ENCODE measurements around the gene KRTAP3-3.

The KRTAP3-3 gene

DNA sequence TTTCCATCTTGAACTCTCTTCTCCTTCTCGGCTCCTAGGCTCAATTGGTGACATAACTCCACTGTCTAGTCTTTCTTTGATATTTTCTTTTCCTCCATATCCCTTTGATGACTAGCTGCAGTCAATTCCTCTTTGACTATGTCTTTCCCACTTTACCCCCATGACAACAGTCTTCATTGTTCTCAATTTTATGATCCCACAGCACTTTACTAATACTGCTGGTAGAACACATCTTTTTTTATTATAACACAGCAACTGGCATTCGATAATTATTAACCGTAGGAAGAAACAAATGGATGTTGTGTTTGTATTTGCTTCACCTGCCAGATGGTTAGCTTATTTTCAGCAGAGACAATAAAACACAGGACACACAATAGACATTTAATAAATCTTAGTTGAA lies 1.3 kb downstream of the KRTAP3-3 start:
- ATAC-seq = no peak
- Mint-ChIP-seq H3K27ac (no peak overlapping the region), H3K9me3 (no peaks in the 10 kb centered on the region), H3K27me3 (peaks cover 33% of the 10 kb centered on the region), H3K36me3 (ENCODE audit: low read depth) (no peaks in the 10 kb centered on the region), H3K4me1 (peaks cover 2% of the 10 kb centered on the region), H3K4me3 (no peak overlapping the region)
- DNase-seq = no peak

DNA sequence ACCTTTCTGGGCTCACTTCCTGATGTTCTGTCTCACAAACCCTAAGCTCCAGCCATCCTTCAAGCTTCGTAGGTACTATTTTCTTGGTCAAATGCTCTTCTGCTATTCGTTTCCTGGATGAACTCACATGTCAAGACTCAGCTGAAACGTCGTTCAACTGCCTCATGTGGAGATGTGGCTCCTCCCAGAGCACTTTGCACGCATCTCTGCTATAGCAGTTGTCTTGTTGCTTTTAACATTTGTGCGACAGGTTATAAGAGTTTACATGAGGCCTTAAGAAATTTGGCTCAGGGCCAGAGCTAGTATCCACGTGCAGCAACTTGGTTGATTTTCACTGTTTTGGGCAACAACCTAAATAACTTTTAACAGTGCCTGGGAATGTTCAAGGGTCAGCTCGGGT lies 7.0 kb downstream of the KRTAP3-3 start:
- peaks cover 8% of the 10 kb centered on the region for H3K27me3 Mint-ChIP-seq
- H3K27ac Mint-ChIP-seq = no peak overlapping the region
- H3K4me3 Mint-ChIP-seq = no peak overlapping the region
- no peaks in the 10 kb centered on the region for H3K36me3 Mint-ChIP-seq (ENCODE audit: low read depth)
- ATAC-seq (no peak), DNase-seq (no peak)
- H3K4me1 Mint-ChIP-seq = peaks cover 4% of the 10 kb centered on the region
- H3K9me3 Mint-ChIP-seq = no peaks in the 10 kb centered on the region

DNA sequence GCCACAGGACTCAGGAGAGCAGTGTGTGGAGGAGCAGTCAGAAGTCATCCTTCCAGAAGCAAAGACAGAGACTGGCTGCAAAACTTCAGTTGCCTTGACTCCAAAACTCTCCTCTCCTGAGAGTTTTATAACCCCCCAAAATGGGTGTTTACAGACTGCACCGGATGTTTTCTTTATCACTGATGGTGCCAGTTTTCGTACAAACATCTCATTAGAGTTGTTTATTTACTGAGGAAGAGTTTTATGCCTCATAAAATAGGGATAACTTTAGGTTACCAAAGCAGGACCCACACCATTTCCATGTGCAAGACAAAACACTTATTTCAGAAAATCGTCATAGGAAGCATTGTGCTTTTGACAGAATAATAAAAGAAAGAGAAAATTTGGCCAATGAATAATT lies 9.7 kb downstream of the KRTAP3-3 start, which contains the start of gene KRT40:
Gene KRT40 (minus strand): TSS at position 101 of the 400 bp plus-strand sequence. CDS start 53 bp downstream, at position 48.
- DNase-seq (no peak), ATAC-seq (no peak)
- H3K36me3 Mint-ChIP-seq (ENCODE audit: low read depth) = no peaks in the 10 kb centered on the region
- H3K4me1 Mint-ChIP-seq = peaks cover 4% of the 10 kb centered on the region
- H3K4me3 Mint-ChIP-seq = no peak within 1 kb of the TSS
- no peaks in the 10 kb centered on the region for H3K9me3 Mint-ChIP-seq
- H3K27me3 Mint-ChIP-seq = peaks cover 11% of the 10 kb centered on the region
- H3K27ac Mint-ChIP-seq = no peak within 1 kb of the TSS

DNA sequence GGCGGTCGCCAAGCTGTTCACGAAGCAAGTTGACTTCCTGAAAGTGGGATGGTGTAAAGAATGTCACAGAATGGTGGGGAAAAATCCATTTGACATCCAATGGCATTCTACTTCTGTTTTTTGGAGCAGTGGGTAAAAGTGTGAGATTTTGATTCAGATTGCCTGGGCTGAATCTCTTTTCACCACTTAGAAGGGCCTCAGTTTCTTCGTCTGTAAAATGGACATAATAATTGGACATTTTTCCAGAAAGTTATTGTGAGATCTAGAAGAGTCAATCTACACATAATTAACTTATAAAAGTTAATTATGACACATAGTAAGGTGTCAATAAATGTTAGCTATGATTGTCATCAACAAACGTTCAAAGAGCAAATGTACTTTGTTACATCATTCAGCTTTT lies 12.8 kb downstream of the KRTAP3-3 start:
- no peaks in the 10 kb centered on the region for H3K4me1 Mint-ChIP-seq
- no peak overlapping the region for H3K4me3 Mint-ChIP-seq
- ATAC-seq = no peak
- H3K9me3 Mint-ChIP-seq = no peaks in the 10 kb centered on the region
- H3K36me3 Mint-ChIP-seq (ENCODE audit: low read depth) = no peaks in the 10 kb centered on the region
- peaks cover 7% of the 10 kb centered on the region for H3K27me3 Mint-ChIP-seq
- H3K27ac Mint-ChIP-seq = no peak overlapping the region
- DNase-seq = no peak

DNA sequence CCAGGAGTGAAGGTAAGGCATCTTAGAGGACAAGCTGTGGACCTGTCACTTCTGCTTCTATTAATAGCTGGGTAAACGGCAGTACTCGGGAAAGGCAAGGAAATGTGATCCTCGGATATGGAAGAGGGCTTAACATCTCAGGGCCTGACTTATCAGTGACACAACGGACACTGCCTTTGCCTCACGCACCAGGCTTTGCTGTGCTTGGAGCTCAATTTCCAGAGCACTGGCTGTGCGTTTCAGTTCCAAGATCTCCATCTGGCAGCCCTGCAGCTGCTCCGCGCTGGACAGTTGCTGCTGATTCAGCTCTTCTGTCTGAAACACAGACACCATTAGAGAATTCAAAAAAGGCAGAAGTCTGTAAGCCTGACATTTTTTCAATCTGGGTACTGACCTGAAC lies 13.4 kb downstream of the KRTAP3-3 start:
- H3K36me3 Mint-ChIP-seq (ENCODE audit: low read depth) = no peaks in the 10 kb centered on the region
- H3K27ac Mint-ChIP-seq = no peak overlapping the region
- DNase-seq (no peak), ATAC-seq (no peak)
- no peaks in the 10 kb centered on the region for H3K9me3 Mint-ChIP-seq
- H3K27me3 Mint-ChIP-seq = peaks cover 8% of the 10 kb centered on the region
- no peaks in the 10 kb centered on the region for H3K4me1 Mint-ChIP-seq
- H3K4me3 Mint-ChIP-seq = no peak overlapping the region

DNA sequence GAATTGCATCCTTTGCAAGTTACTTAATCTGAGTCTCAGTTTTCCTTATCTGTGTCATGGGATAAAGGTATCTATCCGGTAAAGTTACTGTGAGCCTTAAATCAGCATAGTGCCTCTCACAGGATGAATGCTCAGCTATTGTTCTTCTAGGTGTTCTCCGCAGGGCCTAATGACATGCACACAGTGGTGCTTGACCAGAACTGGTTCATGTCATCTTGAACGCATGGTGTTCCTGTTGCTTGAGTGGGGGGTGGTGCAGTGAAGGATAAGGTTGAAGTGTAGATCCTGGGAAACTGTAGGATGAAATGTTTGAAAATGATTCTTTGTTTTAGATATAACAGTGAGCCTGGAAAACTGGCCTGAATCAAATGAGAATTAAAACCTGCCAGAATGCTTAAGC lies 13.8 kb downstream of the KRTAP3-3 start:
- H3K27ac Mint-ChIP-seq = no peak overlapping the region
- no peaks in the 10 kb centered on the region for H3K36me3 Mint-ChIP-seq (ENCODE audit: low read depth)
- DNase-seq = no peak
- peaks cover 12% of the 10 kb centered on the region for H3K27me3 Mint-ChIP-seq
- H3K4me3 Mint-ChIP-seq = no peak overlapping the region
- H3K9me3 Mint-ChIP-seq = no peaks in the 10 kb centered on the region
- H3K4me1 Mint-ChIP-seq = no peaks in the 10 kb centered on the region
- no peak for ATAC-seq

DNA sequence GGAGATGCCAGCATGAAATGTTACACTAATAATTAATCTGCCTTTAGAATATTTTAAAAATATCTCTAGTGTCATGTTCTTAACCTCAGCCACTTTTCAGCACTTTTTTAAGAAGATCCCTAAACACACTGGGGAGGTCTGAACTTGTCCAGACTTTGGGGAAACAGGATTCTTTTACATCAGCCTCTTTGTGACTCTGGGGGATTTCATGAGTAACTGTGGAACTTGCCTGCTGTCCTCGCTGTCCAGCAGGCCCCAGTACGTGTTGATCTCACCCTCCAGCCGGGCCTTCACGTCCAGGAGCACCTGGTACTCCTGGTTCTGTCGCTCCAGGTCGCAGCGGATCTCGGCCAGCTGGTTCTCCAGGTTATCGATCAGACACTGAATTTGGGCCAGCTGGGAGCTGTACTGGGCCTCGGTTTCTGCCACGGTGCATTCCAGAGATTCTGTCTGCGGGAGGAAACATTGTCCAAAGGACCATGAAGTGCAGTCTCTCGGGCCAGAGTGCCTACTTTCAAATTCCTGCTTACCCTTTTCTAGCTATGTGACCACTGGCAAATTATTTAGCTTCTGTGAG lies 15.3 kb downstream of the KRTAP3-3 start:
- Mint-ChIP-seq H3K27me3 (peaks cover 13% of the 10 kb centered on the region), H3K4me1 (no peaks in the 10 kb centered on the region), H3K27ac (no peak overlapping the region), H3K36me3 (ENCODE audit: low read depth) (no peaks in the 10 kb centered on the region), H3K4me3 (no peak overlapping the region), H3K9me3 (no peaks in the 10 kb centered on the region)
- ATAC-seq (no peak), DNase-seq (no peak)

DNA sequence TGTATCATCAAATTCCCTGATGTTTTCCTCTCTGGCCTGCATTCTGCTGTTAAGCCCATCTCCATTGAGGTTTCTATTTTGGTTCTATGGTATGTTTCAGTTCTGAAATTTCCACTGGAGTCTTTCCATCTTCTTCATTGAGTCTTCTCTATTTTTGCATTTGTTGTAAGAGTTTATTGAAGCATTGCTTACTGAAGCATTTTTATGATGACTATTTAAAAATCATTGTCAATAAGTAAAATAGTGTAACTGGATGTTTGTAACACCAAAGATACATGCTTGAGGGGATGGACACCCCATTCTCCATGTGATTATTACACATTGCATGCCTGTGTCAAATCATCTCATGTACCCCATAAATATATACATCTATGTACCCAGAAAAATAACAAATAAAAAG lies 18.4 kb downstream of the KRTAP3-3 start:
- ATAC-seq = no peak
- H3K27me3 Mint-ChIP-seq = peaks cover 11% of the 10 kb centered on the region
- no peak for DNase-seq
- H3K27ac Mint-ChIP-seq = no peak overlapping the region
- H3K36me3 Mint-ChIP-seq (ENCODE audit: low read depth) = no peaks in the 10 kb centered on the region
- no peaks in the 10 kb centered on the region for H3K9me3 Mint-ChIP-seq
- no peaks in the 10 kb centered on the region for H3K4me1 Mint-ChIP-seq
- no peak overlapping the region for H3K4me3 Mint-ChIP-seq

DNA sequence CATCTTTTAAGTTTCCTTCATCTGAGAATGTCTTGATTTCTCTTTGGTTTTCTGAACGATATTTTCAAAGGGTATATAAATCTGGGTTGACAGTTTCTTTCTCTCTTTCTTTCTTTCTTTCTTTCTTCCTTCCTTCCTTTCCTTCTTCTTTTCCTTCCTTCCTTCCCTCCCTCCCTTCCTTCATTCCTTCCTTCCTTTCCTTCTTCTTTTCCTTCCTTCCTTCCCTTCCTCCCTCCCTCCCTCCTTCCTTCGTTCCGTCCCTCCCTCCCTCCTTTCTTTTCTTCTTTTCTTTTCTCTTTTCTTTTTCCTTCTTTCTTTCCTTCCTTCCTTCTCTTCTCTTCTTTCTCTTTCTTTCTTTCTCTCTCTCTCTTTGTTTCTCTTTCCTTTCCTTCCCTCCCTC lies 19.6 kb downstream of the KRTAP3-3 start:
- H3K27ac Mint-ChIP-seq = no peak overlapping the region
- H3K4me3 Mint-ChIP-seq = no peak overlapping the region
- no peak for ATAC-seq
- no peak for DNase-seq
- no peaks in the 10 kb centered on the region for H3K4me1 Mint-ChIP-seq
- H3K36me3 Mint-ChIP-seq (ENCODE audit: low read depth) = no peaks in the 10 kb centered on the region
- H3K9me3 Mint-ChIP-seq = no peaks in the 10 kb centered on the region
- peaks cover 13% of the 10 kb centered on the region for H3K27me3 Mint-ChIP-seq

DNA sequence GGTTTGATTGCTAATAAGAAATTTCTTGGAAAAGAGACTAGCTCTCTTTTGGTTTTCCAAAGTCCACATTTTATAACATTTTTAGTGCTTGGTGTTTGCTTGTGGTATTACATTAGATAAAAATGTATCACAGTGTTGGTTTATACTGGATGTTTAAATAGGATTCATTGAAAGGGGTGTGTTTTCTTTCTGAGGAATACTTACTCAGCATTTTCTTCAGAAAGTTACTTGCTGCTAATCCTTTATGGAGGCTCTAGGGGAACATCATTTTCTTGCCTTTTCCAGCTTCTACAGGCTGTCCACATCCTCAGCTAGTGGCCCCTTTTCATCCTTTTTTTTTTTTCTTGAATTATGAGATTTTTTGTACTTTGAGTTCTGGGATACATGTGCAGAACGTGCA lies 26.4 kb downstream of the KRTAP3-3 start:
- ATAC-seq = no peak
- H3K27me3 Mint-ChIP-seq = peaks cover 4% of the 10 kb centered on the region
- no peaks in the 10 kb centered on the region for H3K4me1 Mint-ChIP-seq
- peaks cover 3% of the 10 kb centered on the region for H3K9me3 Mint-ChIP-seq
- H3K27ac Mint-ChIP-seq = no peak overlapping the region
- no peaks in the 10 kb centered on the region for H3K36me3 Mint-ChIP-seq (ENCODE audit: low read depth)
- no peak for DNase-seq
- no peak overlapping the region for H3K4me3 Mint-ChIP-seq

DNA sequence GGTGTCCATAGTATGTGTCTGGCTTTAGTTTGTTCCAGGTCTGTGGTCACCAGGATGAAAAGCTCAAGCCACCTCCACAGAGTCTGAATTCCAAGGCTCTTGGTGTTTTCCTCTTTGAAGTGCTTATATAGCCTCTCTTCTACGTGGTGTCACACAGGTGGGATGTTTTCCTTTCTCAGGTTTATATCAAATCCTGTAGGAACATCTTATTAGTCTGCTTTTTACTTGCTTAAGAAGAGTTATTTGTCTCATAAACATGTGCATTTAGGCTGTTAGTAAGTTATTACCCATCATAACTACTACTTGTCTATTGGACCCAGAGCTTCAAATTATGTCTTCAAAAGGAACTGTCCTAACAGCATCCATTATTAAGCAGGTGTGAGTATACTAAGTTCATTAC lies 27.1 kb downstream of the KRTAP3-3 start, which contains the start of gene KRT39:
Gene KRT39 (minus strand): TSS at position 101 of the 400 bp plus-strand sequence. CDS start 92 bp downstream, at position 9.
- no peaks in the 10 kb centered on the region for H3K36me3 Mint-ChIP-seq (ENCODE audit: low read depth)
- peaks cover 3% of the 10 kb centered on the region for H3K9me3 Mint-ChIP-seq
- H3K4me1 Mint-ChIP-seq = no peaks in the 10 kb centered on the region
- no peak within 1 kb of the TSS for H3K27ac Mint-ChIP-seq
- no peak within 1 kb of the TSS for H3K4me3 Mint-ChIP-seq
- ATAC-seq = no peak
- no peak for DNase-seq
- peaks cover 4% of the 10 kb centered on the region for H3K27me3 Mint-ChIP-seq

DNA sequence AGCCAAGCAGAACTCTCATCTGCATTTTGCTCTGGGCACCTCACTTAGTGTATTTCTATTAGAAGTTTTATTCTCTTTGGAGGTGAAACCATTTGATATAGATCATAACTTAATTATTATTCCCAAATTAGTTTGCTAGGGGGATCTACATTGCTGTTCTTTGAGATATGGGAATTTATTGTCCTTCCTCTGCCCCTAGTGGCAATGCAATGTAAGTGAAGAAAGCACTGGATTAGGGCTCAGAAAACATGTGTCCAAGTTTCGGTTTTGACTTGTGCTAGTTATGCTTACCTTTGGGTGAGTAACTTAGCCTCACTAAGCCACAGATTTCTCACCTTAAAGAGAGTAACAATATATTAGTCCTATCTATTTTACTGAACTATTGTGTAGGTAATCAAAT lies 30.1 kb downstream of the KRTAP3-3 start:
- Mint-ChIP-seq H3K4me3 (no peak overlapping the region), H3K27ac (no peak overlapping the region), H3K27me3 (no peaks in the 10 kb centered on the region), H3K4me1 (no peaks in the 10 kb centered on the region), H3K36me3 (ENCODE audit: low read depth) (no peaks in the 10 kb centered on the region), H3K9me3 (peaks cover 3% of the 10 kb centered on the region)
- ATAC-seq (no peak), DNase-seq (no peak)

DNA sequence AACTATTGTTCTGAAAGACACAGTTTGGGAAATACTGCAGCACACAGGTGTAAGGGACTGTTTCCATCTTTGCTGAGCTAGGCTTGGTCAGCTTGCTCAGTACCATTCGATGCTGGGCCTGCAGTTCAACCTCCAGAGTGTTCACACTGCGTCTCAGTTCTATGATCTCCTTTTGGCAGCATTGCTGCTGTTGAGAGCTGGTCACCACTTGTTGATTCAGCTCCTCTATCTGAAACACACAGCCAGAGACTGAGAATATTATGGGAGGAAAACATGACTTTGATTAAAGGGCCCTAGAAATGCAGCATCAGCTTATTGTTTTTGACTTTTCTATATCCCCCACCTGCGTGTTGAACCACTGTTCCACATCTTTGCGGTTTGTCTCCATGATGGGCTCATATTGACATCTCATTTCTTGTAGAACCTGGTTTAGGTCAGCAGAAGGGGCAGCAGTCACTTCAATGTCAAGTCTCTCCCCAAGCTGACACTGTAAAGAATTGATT lies 31.9 kb downstream of the KRTAP3-3 start:
- ATAC-seq = no peak

DNA sequence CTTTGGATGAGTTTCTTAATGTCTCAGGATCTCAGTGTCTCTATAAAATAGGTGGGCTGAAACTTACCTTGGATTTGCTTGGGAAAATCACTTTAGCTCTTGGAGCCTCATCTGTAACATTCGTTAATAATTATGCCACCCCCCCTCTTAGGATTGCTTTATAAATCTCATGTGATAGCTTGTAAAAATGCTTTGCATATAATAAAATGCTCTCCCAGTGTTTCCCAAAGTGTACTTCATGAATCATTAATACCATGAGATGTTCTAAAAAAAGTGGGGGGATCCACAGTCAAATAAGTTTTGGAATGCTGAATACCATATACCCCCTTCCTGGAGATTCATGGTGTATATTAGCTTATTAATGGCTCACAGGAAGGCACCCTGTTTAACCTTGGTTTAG lies 32.4 kb downstream of the KRTAP3-3 start:
- Mint-ChIP-seq H3K9me3 (peaks cover 3% of the 10 kb centered on the region), H3K4me1 (no peaks in the 10 kb centered on the region), H3K36me3 (ENCODE audit: low read depth) (no peaks in the 10 kb centered on the region), H3K27me3 (no peaks in the 10 kb centered on the region), H3K27ac (no peak overlapping the region), H3K4me3 (no peak overlapping the region)
- ATAC-seq = no peak
- no peak for DNase-seq

More for the DNA sequence above, 31.9 kb downstream of the KRTAP3-3 start:
- DNase-seq = no peak
- Mint-ChIP-seq H3K27ac (no peak overlapping the region), H3K36me3 (ENCODE audit: low read depth) (no peaks in the 10 kb centered on the region), H3K9me3 (peaks cover 3% of the 10 kb centered on the region), H3K27me3 (no peaks in the 10 kb centered on the region), H3K4me3 (no peak overlapping the region), H3K4me1 (no peaks in the 10 kb centered on the region)

DNA sequence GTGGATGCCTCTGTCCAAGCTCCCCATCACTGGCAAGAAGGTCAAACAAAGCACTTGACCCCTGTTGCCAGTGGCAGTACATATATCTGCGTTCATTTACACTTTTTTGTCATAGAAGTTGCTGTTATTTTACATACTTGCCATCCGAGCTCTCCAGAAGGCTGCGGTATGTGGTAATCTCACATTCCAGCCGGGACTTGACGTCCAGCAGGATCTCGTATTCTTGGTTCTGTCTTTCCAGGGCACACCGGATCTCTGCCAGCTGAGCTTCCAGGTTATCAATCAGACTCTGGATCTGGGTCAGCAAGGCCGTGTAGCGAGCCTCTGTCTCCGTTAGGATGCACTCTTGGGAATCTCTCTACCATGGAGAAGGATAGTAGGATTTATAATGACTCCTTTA lies 33.8 kb downstream of the KRTAP3-3 start:
- no peak for ATAC-seq
- Mint-ChIP-seq H3K36me3 (ENCODE audit: low read depth) (no peaks in the 10 kb centered on the region), H3K27me3 (peaks cover under 1% of the 10 kb centered on the region), H3K27ac (no peak overlapping the region), H3K9me3 (peaks cover 3% of the 10 kb centered on the region), H3K4me3 (no peak overlapping the region), H3K4me1 (no peaks in the 10 kb centered on the region)
- no peak for DNase-seq

Measured in activated naive CD8-positive, alpha-beta T cell treated with anti-CD3 and anti-CD28 coated beads, Interleukin-2, amount 50 U/mL, for 24 hours (primary cell).